Spleen (tissue), 11 donors: ENCODE results near the gene KCNJ4. TPM values are rescaled to one million over a fixed set of nuclear protein-coding genes. Genes with fewer than 3 reads are reported as not detected.

Experiments used
- DNase-seq: peaks from one replicate; pipeline ENCODE4 v3.0.0-alpha.2; 2020
- H3K27ac ChIP-seq, 8 donors: fragments of 200-600 bp; sonication (generic) in 7 of 8; 1 replicate in 4 of 8; 2 replicates in 4 of 8; pipeline versions ENCODE4 v1.5.0 to v1.8.0; 2016 to 2021; ENCODE audit warnings: inconsistent platforms in 4 of 8, mild to moderate bottlenecking in 4 of 8, moderate library complexity in 1 of 8
- H3K27me3 ChIP-seq, 7 donors: fragments of 200-600 bp; sonication (generic) in 6 of 7; replicated peaks in 1 of 7; 1 replicate in 4 of 7; 2 replicates in 3 of 7; pipeline versions ENCODE4 v1.5.0 to v1.8.0; 2016 to 2021; ENCODE audit warnings: inconsistent platforms in 3 of 7, mild to moderate bottlenecking in 1 of 7
- H3K36me3 ChIP-seq, 6 donors: fragments of 200-600 bp; sonication (generic) in 5 of 6; 1 replicate in 4 of 6; 2 replicates in 2 of 6; pipeline versions ENCODE4 v1.5.0 to v1.8.0; 2016 to 2021; ENCODE audit warnings: inconsistent platforms in 2 of 6
- H3K4me1 ChIP-seq, 6 donors: fragments of 200-600 bp; sonication (generic) in 5 of 6; 1 replicate in 3 of 6; 2 replicates in 3 of 6; pipeline versions ENCODE4 v1.5.0 to v1.8.0; 2016 to 2021; ENCODE audit warnings: inconsistent platforms in 3 of 6
- H3K4me3 ChIP-seq, 8 donors: fragments of 200-600 bp; sonication (generic) in 7 of 8; 1 replicate in 4 of 8; 2 replicates in 4 of 8; pipeline versions ENCODE4 v1.5.0 to v1.8.0; 2016 to 2021; ENCODE audit warnings: inconsistent platforms in 4 of 8, mild to moderate bottlenecking in 4 of 8, moderate library complexity in 2 of 8
- H3K9me3 ChIP-seq, 8 donors: fragments of 200-600 bp; sonication (generic) in 7 of 8; 1 replicate in 4 of 8; 2 replicates in 4 of 8; pipeline versions ENCODE4 v1.5.0 to v1.8.0; 2016 to 2021; ENCODE audit warnings: inconsistent platforms in 4 of 8
- CTCF ChIP-seq, 11 experiments: fragments of 200-600 bp in 7 of 11; fragments of 450-650 bp in 4 of 11; sonication (generic) in 4 of 11; IDR thresholded peaks in 8 of 11; conservative IDR thresholded peaks in 3 of 11; 1 replicate in 7 of 11; 2 replicates in 4 of 11; pipeline versions ENCODE4 v1.4.0 to v1.8.0; 2016 to 2021; ENCODE audit warnings: antibody characterized with exemption in 11 of 11, inconsistent platforms in 4 of 11, mild to moderate bottlenecking in 1 of 11
- POLR2A ChIP-seq, 3 donors: fragments of 450-650 bp; IDR thresholded peaks; one replicate each; pipeline ENCODE4 v1.5.1; 2017; ENCODE audit warnings: antibody characterized with exemption in 3 of 3, mild to moderate bottlenecking in 1 of 3
- POLR2AphosphoS5 ChIP-seq, 3 donors: sonication (generic); formaldehyde crosslinking; IDR thresholded peaks; one replicate each; pipeline ENCODE4 v1.5.1; 2017; ENCODE audit warnings: antibody characterized with exemption in 3 of 3
- WGBS, 5 donors: extraction: QIAGEN DNeasy Blood & Tissue Kit in 3 of 5; methylation state at CpG; one replicate each; pipeline versions ENCODE4 v1.1.5 to v1.1.7; 2013 to 2018; 5-methylcytosine and 5-hydroxymethylcytosine counted together
- intact Hi-C: fragments of 100-400 bp; cut with DNase I; formaldehyde crosslinking; loops from one replicate; pipeline ENCODE4 v1.15.0; 2023; ENCODE audit warnings: low total_unique reads
- polyA plus RNA-seq, 3 donors: library from polyadenylated mRNA; stranded (reverse); fragments of 200-250 nt; gene quantifications; one replicate each; pipeline ENCODE4 v1.2.1, GENCODE V29; 2013
- total RNA-seq, 7 donors: library from RNA; depleted of rRNA in 3 of 7; stranded (reverse); fragments of >200 nt in 3 of 7; fragmentation: NEBNext Ultra II Directional in 4 of 7; extraction: Animal tissue kit (Norgen Biotek cat#: 25700) in 4 of 7; gene quantifications; one replicate each; pipeline versions ENCODE4 v1.1.0 to v1.2.1, GENCODE V29; 2016 to 2021
- donor health status: healthy with polysubstance abuse.
- donor health status: DM: no; HTN: no; CAD: no; lungs with moderate emphysema.
- donor health status: DM: no; HTN: no; CAD: no.
- donor health status: Bipolar disorder and iron deficiency.
- donor health status: healthy.
- donor health status: DM: no; HTN: no; CAD: no.
- donor health status: DM: yes; HTN: yes; CAD: no.

KCNJ4 gene
- total and polyA plus RNA-seq, 10 donors: not detected

DNA sequence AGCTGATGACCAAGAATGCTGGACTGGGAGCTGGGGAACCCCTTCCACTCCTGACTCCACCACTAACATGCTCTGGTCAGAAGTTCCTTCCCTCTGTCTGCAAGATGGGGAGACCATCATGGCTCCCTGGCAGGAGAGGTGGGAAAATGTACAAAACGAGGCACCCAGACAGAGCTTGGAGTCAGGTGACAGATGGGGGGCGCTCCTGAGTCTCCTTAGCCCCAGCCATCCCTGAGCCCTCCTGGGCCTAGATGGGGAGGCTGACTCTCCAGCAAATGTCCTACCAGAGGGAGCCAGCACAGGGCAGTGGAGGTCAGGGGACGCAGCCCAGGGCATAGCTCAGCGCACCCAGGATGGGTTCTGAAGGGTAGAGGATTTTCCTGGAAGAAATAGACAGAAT is 20.0 kb downstream of the KCNJ4 start:
- H3K4me3 ChIP-seq: no peak overlapping the region

GRCh38 chr22:38433871-38434270 is 21.1 kb downstream of the KCNJ4 start:
- DNase-seq: no peak
- 76 to 88% (median 82%) methylated on average over 5 to 8 of the region's 8 CpGs for WGBS, 5 donors
- intact Hi-C loops: no loop called here

More for the DNA sequence above, 20.0 kb downstream of the KCNJ4 start:
- no peak for DNase-seq
- intact Hi-C loops: no loop called here
- TF ChIP-seq POLR2AphosphoS5 (IDR thresholded peaks at IDR 0.05): no peak
- TF ChIP-seq CTCF (IDR thresholded peaks at IDR 0.05 in 8 of 11, conservative IDR thresholded peaks at IDR 0.05 in 3 of 11): no peak
- TF ChIP-seq POLR2A (IDR thresholded peaks at IDR 0.05): no peak
- no peak overlapping the region for H3K27ac ChIP-seq
- WGBS, 5 donors: 75 to 90% (median 83%) methylated on average over 4 of the region's 4 CpGs
- no peaks in the 10 kb centered on the region for H3K4me1 ChIP-seq
- no peaks in the 10 kb centered on the region for H3K36me3 ChIP-seq
- no peaks in the 10 kb centered on the region for H3K9me3 ChIP-seq
- H3K27me3 ChIP-seq: peaks cover 0 to 16% (median 0%) of the 10 kb centered on the region in 7 donors

DNA sequence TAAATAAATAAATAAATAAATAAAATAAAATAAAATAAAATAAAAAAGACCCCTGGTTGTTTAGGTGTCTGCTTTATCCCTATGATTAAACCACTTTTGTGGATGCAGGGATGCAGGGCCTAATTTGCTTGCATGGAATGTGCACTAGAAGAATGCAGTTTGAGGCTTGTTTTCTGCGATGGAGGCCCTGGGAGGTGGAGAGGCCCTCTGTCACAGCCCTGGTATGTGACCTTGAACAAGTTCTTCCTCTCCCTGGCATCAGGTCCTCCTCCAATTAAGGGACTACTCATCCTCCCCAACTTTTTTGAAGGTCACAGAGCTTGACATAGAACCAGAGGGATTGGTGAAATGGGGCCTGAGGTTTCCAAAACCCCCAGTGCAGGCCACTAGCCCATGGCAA is 22.7 kb downstream of the KCNJ4 start:
- intact Hi-C loops: no loop called here
- no peak for DNase-seq
- no peaks in the 10 kb centered on the region for H3K36me3 ChIP-seq

More at GRCh38 chr22:38433871-38434270, 21.1 kb downstream of the KCNJ4 start:
- no peak for TF ChIP-seq POLR2A (IDR thresholded peaks at IDR 0.05)
- no peak for TF ChIP-seq CTCF (IDR thresholded peaks at IDR 0.05 in 8 of 11, conservative IDR thresholded peaks at IDR 0.05 in 3 of 11)
- no peak for TF ChIP-seq POLR2AphosphoS5 (IDR thresholded peaks at IDR 0.05)
- no peak overlapping the region for H3K27ac ChIP-seq
- H3K9me3 ChIP-seq: no peaks in the 10 kb centered on the region
- no peaks in the 10 kb centered on the region for H3K36me3 ChIP-seq
- H3K27me3 ChIP-seq: peaks cover 0 to 14% (median 0%) of the 10 kb centered on the region in 7 donors
- H3K4me1 ChIP-seq: no peaks in the 10 kb centered on the region
- no peak overlapping the region for H3K4me3 ChIP-seq

More for the DNA sequence above, 22.7 kb downstream of the KCNJ4 start:
- H3K9me3 ChIP-seq: no peaks in the 10 kb centered on the region
- WGBS, 5 donors: 89 to 97% (median 94%) methylated on average over 1 of the region's 1 CpG
- no peak for TF ChIP-seq POLR2A (IDR thresholded peaks at IDR 0.05)
- no peak for TF ChIP-seq CTCF (IDR thresholded peaks at IDR 0.05 in 8 of 11, conservative IDR thresholded peaks at IDR 0.05 in 3 of 11)
- TF ChIP-seq POLR2AphosphoS5 (IDR thresholded peaks at IDR 0.05): no peak
- peaks cover 0 to 13% (median 0%) of the 10 kb centered on the region in 7 donors for H3K27me3 ChIP-seq
- H3K4me3 ChIP-seq: no peak overlapping the region
- H3K27ac ChIP-seq: no peak overlapping the region
- no peaks in the 10 kb centered on the region for H3K4me1 ChIP-seq
